Spleen (tissue), 11 donors: ENCODE results near the gene ZMIZ1. TPM values are rescaled to one million over a fixed set of nuclear protein-coding genes. Genes with fewer than 3 reads are reported as not detected.

ENCODE experiments used
- DNase-seq: peaks from one replicate; pipeline ENCODE4 v3.0.0-alpha.2; 2020
- H3K27ac ChIP-seq, 8 donors: fragments of 200-600 bp; sonication (generic) in 7 of 8; 1 replicate in 4 of 8; 2 replicates in 4 of 8; pipeline versions ENCODE4 v1.5.0 to v1.8.0; 2016 to 2021; ENCODE audit warnings: inconsistent platforms in 4 of 8, mild to moderate bottlenecking in 4 of 8, moderate library complexity in 1 of 8
- H3K27me3 ChIP-seq, 7 donors: fragments of 200-600 bp; sonication (generic) in 6 of 7; replicated peaks in 1 of 7; 1 replicate in 4 of 7; 2 replicates in 3 of 7; pipeline versions ENCODE4 v1.5.0 to v1.8.0; 2016 to 2021; ENCODE audit warnings: inconsistent platforms in 3 of 7, mild to moderate bottlenecking in 1 of 7
- H3K36me3 ChIP-seq, 6 donors: fragments of 200-600 bp; sonication (generic) in 5 of 6; 1 replicate in 4 of 6; 2 replicates in 2 of 6; pipeline versions ENCODE4 v1.5.0 to v1.8.0; 2016 to 2021; ENCODE audit warnings: inconsistent platforms in 2 of 6
- H3K4me1 ChIP-seq, 6 donors: fragments of 200-600 bp; sonication (generic) in 5 of 6; 1 replicate in 3 of 6; 2 replicates in 3 of 6; pipeline versions ENCODE4 v1.5.0 to v1.8.0; 2016 to 2021; ENCODE audit warnings: inconsistent platforms in 3 of 6
- H3K4me3 ChIP-seq, 8 donors: fragments of 200-600 bp; sonication (generic) in 7 of 8; 1 replicate in 4 of 8; 2 replicates in 4 of 8; pipeline versions ENCODE4 v1.5.0 to v1.8.0; 2016 to 2021; ENCODE audit warnings: inconsistent platforms in 4 of 8, mild to moderate bottlenecking in 4 of 8, moderate library complexity in 2 of 8
- H3K9me3 ChIP-seq, 8 donors: fragments of 200-600 bp; sonication (generic) in 7 of 8; 1 replicate in 4 of 8; 2 replicates in 4 of 8; pipeline versions ENCODE4 v1.5.0 to v1.8.0; 2016 to 2021; ENCODE audit warnings: inconsistent platforms in 4 of 8
- POLR2A ChIP-seq, 3 donors: fragments of 450-650 bp; IDR thresholded peaks; one replicate each; pipeline ENCODE4 v1.5.1; 2017; ENCODE audit warnings: antibody characterized with exemption in 3 of 3, mild to moderate bottlenecking in 1 of 3
- POLR2AphosphoS5 ChIP-seq, 3 donors: sonication (generic); formaldehyde crosslinking; IDR thresholded peaks; one replicate each; pipeline ENCODE4 v1.5.1; 2017; ENCODE audit warnings: antibody characterized with exemption in 3 of 3
- WGBS, 5 donors: extraction: QIAGEN DNeasy Blood & Tissue Kit in 3 of 5; methylation state at CpG; one replicate each; pipeline versions ENCODE4 v1.1.5 to v1.1.7; 2013 to 2018; 5-methylcytosine and 5-hydroxymethylcytosine counted together
- intact Hi-C: fragments of 100-400 bp; cut with DNase I; formaldehyde crosslinking; loops from one replicate; pipeline ENCODE4 v1.15.0; 2023; ENCODE audit warnings: low total_unique reads
- polyA plus RNA-seq, 3 donors: library from polyadenylated mRNA; stranded (reverse); fragments of 200-250 nt; gene quantifications; one replicate each; pipeline ENCODE4 v1.2.1, GENCODE V29; 2013
- total RNA-seq, 7 donors: library from RNA; depleted of rRNA in 3 of 7; stranded (reverse); fragments of >200 nt in 3 of 7; fragmentation: NEBNext Ultra II Directional in 4 of 7; extraction: Animal tissue kit (Norgen Biotek cat#: 25700) in 4 of 7; gene quantifications; one replicate each; pipeline versions ENCODE4 v1.1.0 to v1.2.1, GENCODE V29; 2016 to 2021
- TF ChIP-seq, protein P1 (sequence below), 11 experiments: fragments of 200-600 bp in 7 of 11; fragments of 450-650 bp in 4 of 11; sonication (generic) in 4 of 11; IDR thresholded peaks in 8 of 11; conservative IDR thresholded peaks in 3 of 11; 1 replicate in 7 of 11; 2 replicates in 4 of 11; pipeline versions ENCODE4 v1.4.0 to v1.8.0; 2016 to 2021; ENCODE audit warnings: antibody characterized with exemption in 11 of 11, inconsistent platforms in 4 of 11, mild to moderate bottlenecking in 1 of 11
- donor health status: healthy with polysubstance abuse.
- donor health status: DM: no; HTN: no; CAD: no; lungs with moderate emphysema.
- donor health status: DM: no; HTN: no; CAD: no.
- donor health status: Bipolar disorder and iron deficiency.
- donor health status: healthy.
- donor health status: DM: no; HTN: no; CAD: no.
- donor health status: DM: yes; HTN: yes; CAD: no.

ZMIZ1 gene
- total and polyA plus RNA-seq, 10 donors, result 10.7 to 210 (median 125) TPM

DNA sequence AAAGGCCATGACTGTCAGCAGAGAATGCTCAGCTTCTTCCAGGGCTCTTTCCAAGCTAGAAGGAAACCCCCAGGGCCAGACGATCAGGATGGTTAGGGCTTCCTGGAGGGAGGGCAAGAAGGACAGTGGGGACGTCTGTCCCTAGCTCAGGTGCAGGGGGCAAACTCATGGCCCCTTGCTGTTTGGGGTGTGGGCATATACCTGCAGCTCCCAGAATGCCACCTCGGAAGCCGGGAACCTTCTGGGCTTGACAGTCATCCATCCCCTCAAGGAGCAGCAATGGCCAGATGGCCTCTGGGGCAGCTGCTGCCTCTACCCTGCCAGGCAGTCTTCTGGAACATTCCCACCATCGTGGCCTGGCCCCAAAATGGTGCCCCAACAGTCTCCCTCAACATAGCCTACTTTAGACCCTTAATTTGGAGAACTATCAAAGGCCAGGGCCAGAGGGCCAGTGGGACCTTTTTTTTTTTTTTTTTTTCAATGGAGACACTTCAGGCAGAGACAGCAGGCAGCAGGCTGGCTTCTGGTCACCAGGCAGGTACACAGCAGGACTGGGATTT lies 40.2 kb upstream of the ZMIZ1 start:
- WGBS, 5 donors, result 78 to 90% (median 85%) methylated on average over 5 of the region's 5 CpGs
- Histone ChIP-seq H3K9me3 (no peaks in the 10 kb centered on the region), H3K4me3 (no peak overlapping the region), H3K27ac (no peak overlapping the region), H3K4me1 (peaks cover 0 to 32% (median 9%) of the 10 kb centered on the region in 6 donors), H3K36me3 (no peaks in the 10 kb centered on the region), H3K27me3 (no peaks in the 10 kb centered on the region)
- TF ChIP-seq POLR2AphosphoS5 (IDR thresholded peaks at IDR 0.05), result no peak
- TF ChIP-seq, protein P1, sequence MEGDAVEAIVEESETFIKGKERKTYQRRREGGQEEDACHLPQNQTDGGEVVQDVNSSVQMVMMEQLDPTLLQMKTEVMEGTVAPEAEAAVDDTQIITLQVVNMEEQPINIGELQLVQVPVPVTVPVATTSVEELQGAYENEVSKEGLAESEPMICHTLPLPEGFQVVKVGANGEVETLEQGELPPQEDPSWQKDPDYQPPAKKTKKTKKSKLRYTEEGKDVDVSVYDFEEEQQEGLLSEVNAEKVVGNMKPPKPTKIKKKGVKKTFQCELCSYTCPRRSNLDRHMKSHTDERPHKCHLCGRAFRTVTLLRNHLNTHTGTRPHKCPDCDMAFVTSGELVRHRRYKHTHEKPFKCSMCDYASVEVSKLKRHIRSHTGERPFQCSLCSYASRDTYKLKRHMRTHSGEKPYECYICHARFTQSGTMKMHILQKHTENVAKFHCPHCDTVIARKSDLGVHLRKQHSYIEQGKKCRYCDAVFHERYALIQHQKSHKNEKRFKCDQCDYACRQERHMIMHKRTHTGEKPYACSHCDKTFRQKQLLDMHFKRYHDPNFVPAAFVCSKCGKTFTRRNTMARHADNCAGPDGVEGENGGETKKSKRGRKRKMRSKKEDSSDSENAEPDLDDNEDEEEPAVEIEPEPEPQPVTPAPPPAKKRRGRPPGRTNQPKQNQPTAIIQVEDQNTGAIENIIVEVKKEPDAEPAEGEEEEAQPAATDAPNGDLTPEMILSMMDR (IDR thresholded peaks at IDR 0.05 in 8 of 11, conservative IDR thresholded peaks at IDR 0.05 in 3 of 11), result no peak
- no peak for TF ChIP-seq POLR2A (IDR thresholded peaks at IDR 0.05)
- peak; percentile 69 for DNase-seq
- intact Hi-C loops, result no loop called here

DNA sequence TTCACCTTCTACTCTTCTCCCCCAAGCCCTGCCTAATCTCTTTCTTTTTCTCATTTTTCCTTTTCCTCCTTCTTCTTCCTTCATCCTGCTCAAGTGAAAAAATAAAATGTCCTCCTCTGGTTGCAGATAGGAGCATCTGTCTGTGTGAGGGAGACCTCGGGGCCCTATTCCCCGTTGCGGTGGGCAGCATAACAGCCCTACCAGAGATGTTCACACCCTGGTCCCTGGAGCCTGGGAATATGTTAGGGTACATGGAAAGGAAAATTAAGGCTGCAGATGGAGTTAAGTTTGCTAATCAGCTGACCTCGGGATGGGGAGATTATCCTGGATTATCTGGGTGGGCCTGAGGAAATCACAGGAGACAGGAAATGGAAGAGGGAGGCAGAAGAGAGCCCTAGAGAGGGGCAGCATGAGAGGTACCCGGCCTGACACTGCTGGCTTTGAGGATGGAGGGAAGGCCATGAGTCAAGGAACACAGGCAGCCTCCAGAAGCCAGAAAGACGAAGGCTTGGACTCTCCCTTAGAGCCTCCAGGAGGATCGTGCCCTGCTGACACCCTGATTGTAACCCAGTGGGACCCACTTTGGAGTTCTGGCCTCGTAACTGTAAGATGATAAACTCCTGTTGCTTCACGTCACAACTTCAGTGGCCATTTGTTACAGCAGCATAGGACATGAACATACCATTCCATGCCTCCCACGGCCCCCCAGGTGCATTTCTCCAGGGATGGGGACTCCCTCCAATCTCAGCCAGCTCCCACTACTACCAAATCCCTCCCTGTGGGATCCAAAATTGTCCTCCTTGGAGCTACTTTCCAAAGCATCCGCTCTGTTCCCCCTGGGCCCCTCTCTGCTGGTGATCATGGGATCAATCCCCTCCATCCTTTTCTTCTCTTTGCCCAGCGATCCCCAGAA lies 39.0 kb upstream of the ZMIZ1 start:
- WGBS, 5 donors, result 77 to 91% (median 89%) methylated on average over 12 of the region's 12 CpGs

DNA sequence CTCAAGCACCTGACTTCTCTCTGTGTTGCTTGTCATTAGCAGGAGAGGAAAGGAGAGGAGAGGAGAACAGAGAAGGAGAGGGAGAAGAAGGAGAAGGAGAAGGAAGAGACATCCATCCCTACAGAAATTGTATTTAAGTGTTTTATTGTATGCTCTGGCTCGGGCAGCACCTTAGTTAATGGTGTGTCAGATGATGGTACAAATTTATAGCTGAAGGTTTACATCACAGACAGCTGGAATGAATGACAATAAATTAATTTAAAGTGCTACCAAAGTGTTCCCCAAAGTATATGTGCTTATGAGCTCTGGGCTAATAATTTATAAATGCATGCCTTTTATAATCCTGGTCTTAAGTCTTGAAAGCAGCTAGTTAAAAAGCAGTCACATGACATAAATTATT lies 38.1 kb upstream of the ZMIZ1 start:
- 74 to 94% (median 77%) methylated on average over 1 of the region's 1 CpG for WGBS, 5 donors

More for the DNA sequence above, 39.0 kb upstream of the ZMIZ1 start:
- no peaks in the 10 kb centered on the region for H3K27me3 ChIP-seq
- no peak overlapping the region for H3K27ac ChIP-seq
- peak; percentile 28 for DNase-seq
- no peak overlapping the region for H3K4me3 ChIP-seq
- intact Hi-C loops, result no loop called here
- H3K9me3 ChIP-seq, result no peaks in the 10 kb centered on the region
- peaks cover 0 to 25% (median 8%) of the 10 kb centered on the region in 6 donors for H3K4me1 ChIP-seq
- no peaks in the 10 kb centered on the region for H3K36me3 ChIP-seq
- TF ChIP-seq POLR2AphosphoS5 (IDR thresholded peaks at IDR 0.05) (no peak), POLR2A (IDR thresholded peaks at IDR 0.05) (no peak)
- TF ChIP-seq, protein P1 (IDR thresholded peaks at IDR 0.05 in 8 of 11, conservative IDR thresholded peaks at IDR 0.05 in 3 of 11), result no peak

More for the DNA sequence above, 38.1 kb upstream of the ZMIZ1 start:
- Histone ChIP-seq H3K27me3 (no peaks in the 10 kb centered on the region), H3K4me1 (peaks cover 0 to 16% (median under 1%) of the 10 kb centered on the region in 6 donors), H3K4me3 (no peak overlapping the region), H3K27ac (no peak overlapping the region), H3K36me3 (no peaks in the 10 kb centered on the region), H3K9me3 (no peaks in the 10 kb centered on the region)
- no peak for TF ChIP-seq POLR2AphosphoS5 (IDR thresholded peaks at IDR 0.05)
- TF ChIP-seq, protein P1 (IDR thresholded peaks at IDR 0.05 in 8 of 11, conservative IDR thresholded peaks at IDR 0.05 in 3 of 11), result no peak
- TF ChIP-seq POLR2A (IDR thresholded peaks at IDR 0.05), result no peak
- no peak for DNase-seq
- intact Hi-C loops, result no loop called here
